ENCODE measurements around the gene GCN1. TPM values are rescaled to one million over a fixed set of nuclear protein-coding genes. Genes with fewer than 3 reads are reported as not detected.

The GCN1 gene
- total and polyA plus RNA-seq, 7 donors = 9.2 to 70.3 (median 32.9) TPM

DNA sequence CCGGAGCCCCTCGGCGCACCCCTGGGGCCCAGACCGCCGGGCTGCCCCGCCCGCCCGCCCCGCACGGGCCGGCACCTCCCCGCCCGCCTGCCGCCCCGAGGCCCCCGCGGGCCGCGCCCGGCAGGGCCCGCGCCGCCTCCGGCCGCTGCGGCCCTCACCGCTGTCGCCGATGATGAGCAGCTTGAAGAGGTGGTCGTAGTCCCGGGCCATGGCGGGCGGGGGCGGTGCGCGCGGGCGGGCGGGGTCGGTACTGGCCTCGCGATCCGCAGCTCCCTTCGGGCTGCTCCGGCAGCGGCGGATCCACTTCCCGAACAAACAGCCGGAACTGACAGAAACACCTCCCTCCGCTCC lies 78.1 kb downstream of the GCN1 start, which contains the start of gene RAB35:
TSS of gene RAB35 (minus strand) at position 313 of the 351 bp plus-strand sequence. CDS start at position 210, 103 bp downstream.
- H3K36me3 ChIP-seq = no peaks in the 10 kb centered on the region
- peaks cover 0 to 71% (median 43%) of the 10 kb centered on the region in 4 donors for H3K4me1 ChIP-seq
- TF ChIP-seq, protein P1, sequence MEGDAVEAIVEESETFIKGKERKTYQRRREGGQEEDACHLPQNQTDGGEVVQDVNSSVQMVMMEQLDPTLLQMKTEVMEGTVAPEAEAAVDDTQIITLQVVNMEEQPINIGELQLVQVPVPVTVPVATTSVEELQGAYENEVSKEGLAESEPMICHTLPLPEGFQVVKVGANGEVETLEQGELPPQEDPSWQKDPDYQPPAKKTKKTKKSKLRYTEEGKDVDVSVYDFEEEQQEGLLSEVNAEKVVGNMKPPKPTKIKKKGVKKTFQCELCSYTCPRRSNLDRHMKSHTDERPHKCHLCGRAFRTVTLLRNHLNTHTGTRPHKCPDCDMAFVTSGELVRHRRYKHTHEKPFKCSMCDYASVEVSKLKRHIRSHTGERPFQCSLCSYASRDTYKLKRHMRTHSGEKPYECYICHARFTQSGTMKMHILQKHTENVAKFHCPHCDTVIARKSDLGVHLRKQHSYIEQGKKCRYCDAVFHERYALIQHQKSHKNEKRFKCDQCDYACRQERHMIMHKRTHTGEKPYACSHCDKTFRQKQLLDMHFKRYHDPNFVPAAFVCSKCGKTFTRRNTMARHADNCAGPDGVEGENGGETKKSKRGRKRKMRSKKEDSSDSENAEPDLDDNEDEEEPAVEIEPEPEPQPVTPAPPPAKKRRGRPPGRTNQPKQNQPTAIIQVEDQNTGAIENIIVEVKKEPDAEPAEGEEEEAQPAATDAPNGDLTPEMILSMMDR (IDR thresholded peaks at IDR 0.05) = no peak
- TF ChIP-seq POLR2AphosphoS5 (IDR thresholded peaks at IDR 0.05) (no peak), EP300 (IDR thresholded peaks at IDR 0.05) (no peak), POLR2A (IDR thresholded peaks at IDR 0.05) (no peak)
- H3K9me3 ChIP-seq = no peaks in the 10 kb centered on the region
- H3K4me3 ChIP-seq = peak within 1 kb of the TSS; percentile 78 to 95 (median 80)
- intact Hi-C loops (cut with DNase I) = loop anchor here (2.0 to 5.0 kb wide), 2 partner anchors 30 to 86 kb away; partner anchors contain the start of gene RPLP0
- whole genome bisulfite sequencing, 2 donors = 0 to 1% methylated on average over 50 of the region's 50 CpGs
- no peaks in the 10 kb centered on the region for H3K27me3 ChIP-seq
- DNase-seq = no peak
- peak within 1 kb of the TSS; percentile 97 to 98 (median 97) for H3K27ac ChIP-seq

DNA sequence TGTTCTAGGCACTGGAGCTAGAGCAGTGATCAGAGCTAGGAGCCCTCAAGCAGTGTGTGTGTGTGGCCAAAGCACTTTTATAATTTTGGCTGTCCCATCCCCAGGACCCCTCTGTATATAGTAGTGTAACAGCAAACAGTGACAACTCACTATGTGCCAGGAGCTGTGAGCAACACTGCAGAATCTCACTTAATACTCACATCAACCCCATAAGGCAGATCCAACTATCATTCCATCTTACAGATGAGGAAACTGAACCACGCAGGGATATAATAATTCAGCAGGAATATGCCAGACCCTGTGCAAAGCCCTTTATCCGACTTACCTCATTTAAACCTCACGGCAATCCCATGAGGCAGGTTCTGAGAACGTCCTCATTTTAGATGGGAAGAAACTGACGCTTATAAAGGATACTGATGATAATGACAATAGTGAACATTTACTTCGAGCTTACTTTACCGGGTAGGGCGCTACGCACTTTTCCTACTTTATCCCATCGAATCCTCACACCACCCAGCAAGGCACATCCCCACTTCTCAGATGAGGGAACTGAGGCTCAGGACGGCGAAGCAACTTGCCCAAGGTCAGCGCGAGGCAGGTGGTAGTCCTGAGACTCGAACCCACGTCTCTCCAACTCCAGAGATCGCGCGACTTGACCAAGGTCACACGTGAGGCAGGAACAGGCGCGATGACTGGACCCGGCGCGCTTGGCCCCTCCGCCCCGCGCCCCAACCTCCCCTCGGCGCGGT lies 78.6 kb downstream of the GCN1 start:
- Histone ChIP-seq H3K9me3 (no peaks in the 10 kb centered on the region), H3K36me3 (no peaks in the 10 kb centered on the region), H3K4me3 (peak overlapping the region; percentile 78 to 95 (median 80)), H3K27ac (peak overlapping the region; percentile 97 to 98 (median 97)), H3K27me3 (no peaks in the 10 kb centered on the region), H3K4me1 (peaks cover 0 to 76% (median 44%) of the 10 kb centered on the region in 4 donors)
- no peak for DNase-seq
- intact Hi-C loops (cut with DNase I) = loop anchor here (2.0 to 5.0 kb wide), 2 partner anchors 29 to 86 kb away; partner anchors contain the start of gene RPLP0
- 10 to 19% methylated on average over 31 of the region's 31 CpGs for WGBS, 2 donors
- TF ChIP-seq POLR2AphosphoS5 (IDR thresholded peaks at IDR 0.05) (no peak), POLR2A (IDR thresholded peaks at IDR 0.05) (no peak), EP300 (IDR thresholded peaks at IDR 0.05) (no peak)
- TF ChIP-seq, protein P1 (IDR thresholded peaks at IDR 0.05) = no peak

DNA sequence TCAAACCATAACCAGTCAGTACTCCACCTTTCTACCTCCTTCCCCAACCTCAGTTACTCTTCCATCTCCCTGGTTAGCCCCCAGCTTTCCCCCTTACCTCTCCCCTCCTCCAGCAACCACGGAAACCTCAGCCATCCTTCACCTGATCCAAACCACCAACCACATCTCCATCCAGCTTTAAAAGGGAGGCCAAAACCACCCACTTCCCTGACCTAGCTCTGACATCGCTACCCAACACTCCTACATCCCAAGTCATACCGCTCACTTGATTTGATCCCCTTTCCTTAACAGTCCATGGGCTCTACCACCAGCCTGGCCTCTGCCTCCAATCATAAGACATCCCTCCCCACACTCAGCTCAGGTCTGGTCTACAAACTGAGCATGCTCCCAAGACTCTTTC lies 79.4 kb downstream of the GCN1 start:
- intact Hi-C loops (cut with DNase I) = loop anchor here (5.0 kb wide), 1 partner anchor 87 kb away; the partner anchor contains the start of gene RPLP0
- TF ChIP-seq EP300 (IDR thresholded peaks at IDR 0.05) (no peak), POLR2A (IDR thresholded peaks at IDR 0.05) (no peak), POLR2AphosphoS5 (IDR thresholded peaks at IDR 0.05) (no peak)
- TF ChIP-seq, protein P1 (IDR thresholded peaks at IDR 0.05) = no peak
- DNase-seq = no peak
- Histone ChIP-seq H3K9me3 (no peaks in the 10 kb centered on the region), H3K4me3 (peak overlapping the region in 2 of 4 donors; percentile 78 to 81), H3K27ac (peak overlapping the region in 1 of 4 donors; percentile 98), H3K36me3 (no peaks in the 10 kb centered on the region), H3K27me3 (no peaks in the 10 kb centered on the region), H3K4me1 (peaks cover 0 to 78% (median 46%) of the 10 kb centered on the region in 4 donors)
- 68 to 83% methylated on average over 3 of the region's 3 CpGs for WGBS, 2 donors

DNA sequence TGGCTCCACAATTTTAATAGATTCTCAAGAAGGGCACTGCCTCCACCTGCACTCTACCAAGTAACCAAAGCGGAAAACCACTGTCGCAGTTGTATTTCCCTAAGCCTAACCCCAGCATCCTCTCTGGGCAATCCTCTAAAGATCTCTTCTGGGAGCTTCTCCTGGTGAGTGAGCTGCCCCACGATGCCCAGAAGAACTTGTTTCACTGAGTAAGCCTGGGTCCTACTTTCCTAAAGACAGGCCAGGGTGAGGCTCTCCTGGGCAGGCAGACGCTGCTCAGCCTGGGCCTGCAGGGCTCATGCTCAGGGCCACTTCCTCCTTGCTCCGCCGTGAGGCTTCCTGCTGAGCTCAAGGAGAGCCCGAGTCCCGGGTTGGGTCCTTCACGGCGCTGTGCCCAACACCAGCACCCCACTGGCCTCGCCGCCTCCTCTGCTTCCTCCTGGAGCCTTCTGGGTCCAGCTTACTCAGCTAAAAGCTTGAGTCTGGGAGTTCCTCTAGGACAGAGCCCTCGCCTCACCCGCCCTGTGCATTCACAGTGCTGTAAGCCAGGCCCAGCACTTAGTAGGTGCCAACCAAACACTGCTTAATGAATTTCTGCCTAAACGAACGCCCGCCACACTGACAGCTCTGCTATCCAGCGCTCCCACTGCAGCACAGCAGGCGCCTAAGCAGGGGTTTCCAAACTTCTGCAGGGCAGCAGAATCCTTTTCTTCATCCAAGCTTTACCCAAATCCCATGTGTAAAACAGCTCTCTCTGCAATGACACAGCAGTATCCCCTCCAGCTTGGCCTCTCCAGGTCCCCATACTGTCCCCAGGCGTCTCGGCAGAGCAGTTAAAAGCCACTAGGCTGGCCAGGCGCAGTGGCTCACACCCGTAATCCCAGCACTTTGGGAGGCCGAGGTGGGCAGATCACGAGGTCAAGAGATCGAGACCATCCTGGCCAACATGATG lies 83.7 kb downstream of the GCN1 start:
- H3K4me1 ChIP-seq = peaks cover 0 to 66% (median 24%) of the 10 kb centered on the region in 4 donors
- WGBS, 2 donors = 57 to 78% methylated on average over 26 of the region's 26 CpGs
- peaks cover 0 to 21% (median 0%) of the 10 kb centered on the region in 4 donors for H3K36me3 ChIP-seq
- H3K27me3 ChIP-seq = no peaks in the 10 kb centered on the region
- H3K27ac ChIP-seq = peak overlapping the region in 1 of 4 donors; percentile 3
- peak; percentile 84 for DNase-seq
- no peak overlapping the region for H3K4me3 ChIP-seq
- H3K9me3 ChIP-seq = no peaks in the 10 kb centered on the region
- TF ChIP-seq, protein P1 (IDR thresholded peaks at IDR 0.05) = no peak
- TF ChIP-seq POLR2A (IDR thresholded peaks at IDR 0.05) (no peak), POLR2AphosphoS5 (IDR thresholded peaks at IDR 0.05) (no peak), EP300 (IDR thresholded peaks at IDR 0.05) (no peak)
- intact Hi-C loops (cut with DNase I) = no loop called here
